ENCODE data around the gene CCL21. TPM values are rescaled to one million over a fixed set of nuclear protein-coding genes. Genes with fewer than 3 reads are reported as not detected.

The CCL21 gene
- total and polyA plus RNA-seq, 12 donors = 1.3 to 44.5 (median 17.9) TPM

DNA sequence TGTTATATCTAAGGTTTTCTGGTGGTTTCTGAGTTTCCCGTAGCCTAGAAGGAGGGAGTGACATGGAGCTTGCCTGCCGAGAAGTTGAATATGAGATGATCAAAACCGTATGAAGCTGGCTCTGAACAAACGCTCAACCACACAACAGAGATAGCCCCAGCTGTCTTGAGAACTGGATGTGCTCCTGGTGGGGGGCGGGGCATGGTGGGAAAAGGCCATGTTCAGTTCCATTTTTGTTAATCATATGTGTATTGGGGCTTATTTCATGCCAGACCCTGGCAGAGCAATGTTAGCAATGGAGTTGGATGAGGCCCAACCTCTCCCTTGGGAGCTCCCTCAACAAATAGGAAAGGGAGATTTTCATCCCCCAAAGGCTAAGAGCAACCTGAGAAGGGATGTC lies 23.7 kb downstream of the CCL21 start:
- Histone ChIP-seq H3K36me3 (peaks cover 0 to 7% (median 0%) of the 10 kb centered on the region in 9 donors), H3K27me3 (no peaks in the 10 kb centered on the region), H3K4me1 (peaks cover 0 to 38% (median 0%) of the 10 kb centered on the region in 9 donors), H3K9me3 (no peaks in the 10 kb centered on the region), H3K27ac (peak overlapping the region in 1 of 10 donors; percentile 38), H3K4me3 (no peak overlapping the region)
- intact Hi-C loops (cut with DNase I) = no loop called here
- TF ChIP-seq, protein P1, sequence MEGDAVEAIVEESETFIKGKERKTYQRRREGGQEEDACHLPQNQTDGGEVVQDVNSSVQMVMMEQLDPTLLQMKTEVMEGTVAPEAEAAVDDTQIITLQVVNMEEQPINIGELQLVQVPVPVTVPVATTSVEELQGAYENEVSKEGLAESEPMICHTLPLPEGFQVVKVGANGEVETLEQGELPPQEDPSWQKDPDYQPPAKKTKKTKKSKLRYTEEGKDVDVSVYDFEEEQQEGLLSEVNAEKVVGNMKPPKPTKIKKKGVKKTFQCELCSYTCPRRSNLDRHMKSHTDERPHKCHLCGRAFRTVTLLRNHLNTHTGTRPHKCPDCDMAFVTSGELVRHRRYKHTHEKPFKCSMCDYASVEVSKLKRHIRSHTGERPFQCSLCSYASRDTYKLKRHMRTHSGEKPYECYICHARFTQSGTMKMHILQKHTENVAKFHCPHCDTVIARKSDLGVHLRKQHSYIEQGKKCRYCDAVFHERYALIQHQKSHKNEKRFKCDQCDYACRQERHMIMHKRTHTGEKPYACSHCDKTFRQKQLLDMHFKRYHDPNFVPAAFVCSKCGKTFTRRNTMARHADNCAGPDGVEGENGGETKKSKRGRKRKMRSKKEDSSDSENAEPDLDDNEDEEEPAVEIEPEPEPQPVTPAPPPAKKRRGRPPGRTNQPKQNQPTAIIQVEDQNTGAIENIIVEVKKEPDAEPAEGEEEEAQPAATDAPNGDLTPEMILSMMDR (IDR thresholded peaks at IDR 0.05) = no peak
- peak in 1 of 2 donors; percentile 21 for DNase-seq
- WGBS, 2 donors = 76 to 84% methylated on average over 5 of the region's 5 CpGs
- peak in 3 of 8 donors; percentile 43 to 53 (median 45) for ATAC-seq

DNA sequence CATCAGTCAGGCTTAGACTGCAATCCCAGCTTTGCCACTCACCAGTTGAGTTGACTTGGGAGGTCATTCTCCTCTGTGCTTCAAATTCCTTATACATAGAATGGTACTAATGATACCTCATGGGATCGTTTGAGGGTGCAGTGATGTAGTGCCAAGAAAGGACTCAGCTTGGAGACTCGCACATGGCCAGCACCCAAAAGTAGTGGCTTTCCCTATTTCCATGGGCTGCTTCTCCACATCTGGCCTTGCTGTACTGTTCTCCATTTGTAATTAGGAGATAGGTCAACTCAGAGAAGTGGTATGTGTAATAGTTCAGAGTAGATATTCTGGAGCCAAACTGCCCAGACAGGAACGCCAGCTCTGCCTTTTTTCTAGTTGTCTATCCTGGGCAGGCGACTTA lies 24.3 kb downstream of the CCL21 start:
- Histone ChIP-seq H3K27me3 (no peaks in the 10 kb centered on the region), H3K27ac (peak overlapping the region in 1 of 10 donors; percentile 38), H3K4me1 (peaks cover 0 to 32% (median 0%) of the 10 kb centered on the region in 9 donors), H3K4me3 (no peak overlapping the region), H3K36me3 (peaks cover 0 to 7% (median 0%) of the 10 kb centered on the region in 9 donors), H3K9me3 (no peaks in the 10 kb centered on the region)
- ATAC-seq = no peak
- intact Hi-C loops (cut with DNase I) = no loop called here
- TF ChIP-seq, protein P1 (IDR thresholded peaks at IDR 0.05) = no peak
- DNase-seq = no peak
- WGBS, 2 donors = 78 to 84% methylated on average over 4 of the region's 4 CpGs

DNA sequence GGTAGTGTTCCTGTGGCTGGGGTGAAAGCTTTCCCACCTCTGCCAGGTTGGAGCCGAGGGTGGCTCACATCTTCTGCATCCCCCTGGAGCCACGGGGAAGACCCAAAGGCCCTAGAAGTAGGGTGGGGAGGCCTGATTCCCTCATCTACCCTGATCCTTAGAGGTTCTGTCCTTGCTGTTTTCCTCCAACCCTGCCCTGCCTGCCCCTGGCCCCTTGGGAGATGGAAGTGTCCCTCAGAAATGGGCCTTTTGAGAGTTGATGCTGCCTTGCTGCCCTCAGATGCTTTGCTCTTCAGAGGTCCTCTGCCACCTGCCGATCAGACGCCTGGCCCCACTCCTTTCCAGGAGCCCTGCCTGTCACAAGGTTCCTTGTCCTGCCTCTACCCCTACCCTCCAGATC lies 25.1 kb downstream of the CCL21 start:
- Histone ChIP-seq H3K4me3 (no peak overlapping the region), H3K27me3 (no peaks in the 10 kb centered on the region), H3K9me3 (no peaks in the 10 kb centered on the region), H3K4me1 (peaks cover 0 to 31% (median 0%) of the 10 kb centered on the region in 9 donors), H3K27ac (peak overlapping the region in 1 of 10 donors; percentile 38), H3K36me3 (peaks cover 0 to 7% (median 0%) of the 10 kb centered on the region in 9 donors)
- 96 to 98% methylated on average over 4 of the region's 4 CpGs for WGBS, 2 donors
- TF ChIP-seq, protein P1 (IDR thresholded peaks at IDR 0.05) = no peak
- DNase-seq (no peak), ATAC-seq (no peak)
- intact Hi-C loops (cut with DNase I) = no loop called here

DNA sequence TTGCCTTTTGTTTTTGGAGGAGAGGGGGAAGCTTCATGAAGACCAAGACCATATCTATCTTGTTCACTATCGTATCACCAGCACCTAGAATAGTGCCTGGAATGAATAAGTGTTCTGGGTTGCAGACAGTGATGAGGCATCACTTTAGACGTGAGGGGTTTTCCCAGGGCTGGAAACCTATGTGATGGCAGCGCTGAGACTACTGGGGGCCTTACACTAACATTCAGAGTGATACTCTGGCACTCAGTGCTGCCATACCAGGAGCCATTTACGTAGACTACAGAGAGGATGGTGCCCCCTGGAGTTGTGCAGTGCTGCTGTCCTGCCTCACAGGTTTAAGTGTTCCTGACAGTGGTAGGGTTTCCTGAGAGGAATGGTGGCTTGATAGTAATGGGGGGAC lies 25.8 kb downstream of the CCL21 start:
- WGBS, 2 donors = 91 to 92% methylated on average over 4 of the region's 4 CpGs
- no peak for DNase-seq
- ATAC-seq = no peak
- TF ChIP-seq, protein P1 (IDR thresholded peaks at IDR 0.05) = no peak
- Histone ChIP-seq H3K9me3 (no peaks in the 10 kb centered on the region), H3K36me3 (peaks cover 0 to 7% (median 0%) of the 10 kb centered on the region in 9 donors), H3K27ac (no peak overlapping the region), H3K27me3 (no peaks in the 10 kb centered on the region), H3K4me1 (peaks cover 0 to 31% (median 0%) of the 10 kb centered on the region in 9 donors), H3K4me3 (no peak overlapping the region)
- intact Hi-C loops (cut with DNase I) = no loop called here
